Testis (tissue), 3 donors: ENCODE measurements around the gene RBM20. TPM values are rescaled to one million over a fixed set of nuclear protein-coding genes. Genes with fewer than 3 reads are reported as not detected.

Experiments
- DNase-seq: peaks from one replicate; pipeline ENCODE4 v3.0.0-alpha.2; 2019
- H3K27ac ChIP-seq, 2 donors: fragments of 200-600 bp; sonication (generic); one replicate each; pipeline ENCODE4 v1.5.1; 2019
- H3K27me3 ChIP-seq: fragments of 200-600 bp; sonication (generic); one replicate; pipeline ENCODE4 v1.5.1; 2019
- H3K36me3 ChIP-seq: fragments of 200-600 bp; sonication (generic); one replicate; pipeline ENCODE4 v1.5.1; 2017; ENCODE audit warnings: low read depth; ENCODE audit errors: missing control alignments
- H3K4me1 ChIP-seq: fragments of 200-600 bp; sonication (generic); one replicate; pipeline ENCODE4 v1.5.1; 2019
- H3K4me3 ChIP-seq, 2 donors: fragments of 200-600 bp; sonication (generic); one replicate each; pipeline ENCODE4 v1.5.1; 2017 to 2019
- H3K9me3 ChIP-seq: fragments of 200-600 bp; sonication (generic); one replicate; pipeline ENCODE4 v1.5.1; 2017
- POLR2A ChIP-seq: fragments of 450-650 bp; IDR thresholded peaks from one replicate; pipeline ENCODE4 v1.6.1; 2017; ENCODE audit warnings: antibody characterized with exemption, mild to moderate bottlenecking, moderate library complexity
- WGBS, 2 donors: methylation state at CpG; one replicate each; pipeline ENCODE4 v1.1.5; 2018; 5-methylcytosine and 5-hydroxymethylcytosine counted together
- intact Hi-C: fragments of 100-400 bp; cut with DNase I; formaldehyde crosslinking; loops from one replicate; pipeline ENCODE4 v1.15.1; 2023; ENCODE audit warnings: low total_unique reads
- polyA plus RNA-seq: library from polyadenylated mRNA; stranded (reverse); fragments of 350-450 nt; fragmentation: Illumina TruSeq; extraction: RNeasy Lipid Tissue Mini Kit (QIAGEN cat#74804); gene quantifications from one replicate; pipeline ENCODE4 v1.2.3, GENCODE V29; 2014; ENCODE audit warnings: low read depth, low replicate concordance; ENCODE audit not compliant: insufficient read depth
- total RNA-seq, 2 donors: library from RNA; depleted of rRNA; stranded (reverse); fragments of >200 nt; gene quantifications; one replicate each; pipeline ENCODE4 v1.2.3, GENCODE V29; 2016
- TF ChIP-seq, protein P1 (sequence below), 3 experiments: fragments of 450-650 bp in 2 of 3; fragments of 200-600 bp in 1 of 3; sonication (generic) in 1 of 3; IDR thresholded peaks; one replicate each; pipeline ENCODE4 v1.5.1; 2016 to 2019; ENCODE audit warnings: antibody characterized with exemption in 3 of 3, mild to moderate bottlenecking in 2 of 3, moderate library complexity in 1 of 3

RBM20 gene
- total and polyA plus RNA-seq, 3 donors from 2014 or later: 1.7 to 5.3 (median 3.1) TPM

DNA sequence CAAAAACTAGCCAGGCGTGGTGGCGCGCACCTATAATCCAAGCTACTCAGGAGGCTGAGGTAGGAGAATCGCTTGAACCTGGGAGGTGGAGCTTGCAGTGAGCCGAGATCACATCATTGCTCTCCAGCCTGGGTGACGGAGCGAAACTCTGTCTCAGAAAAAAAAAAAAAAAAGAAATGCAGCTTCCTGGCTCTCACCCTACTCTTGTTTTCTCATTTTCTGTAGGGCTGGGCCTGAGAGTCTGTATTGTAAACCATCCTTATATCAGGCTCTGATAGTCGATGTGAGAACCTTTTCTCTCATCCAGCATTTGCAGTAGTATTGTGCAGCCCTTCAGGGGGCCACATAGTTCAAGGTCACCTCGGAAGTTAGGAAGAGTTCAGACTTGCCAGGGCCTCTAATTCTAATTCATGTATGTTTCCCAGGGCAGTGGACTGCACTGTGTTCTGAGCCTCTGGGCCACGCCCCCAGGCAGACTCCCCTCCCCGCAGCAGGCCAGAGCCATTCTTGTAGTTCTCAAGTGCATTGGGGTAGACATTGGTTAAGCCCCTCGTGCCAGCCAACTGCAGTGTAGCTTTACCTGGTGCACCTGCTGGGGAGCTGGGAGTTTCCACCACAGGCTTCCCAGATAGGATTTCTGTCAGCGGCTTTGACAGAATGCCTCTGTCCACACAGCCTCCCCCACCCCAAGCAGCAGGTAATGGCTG is 189.3 kb downstream of the RBM20 start:
- TF ChIP-seq, protein P1, sequence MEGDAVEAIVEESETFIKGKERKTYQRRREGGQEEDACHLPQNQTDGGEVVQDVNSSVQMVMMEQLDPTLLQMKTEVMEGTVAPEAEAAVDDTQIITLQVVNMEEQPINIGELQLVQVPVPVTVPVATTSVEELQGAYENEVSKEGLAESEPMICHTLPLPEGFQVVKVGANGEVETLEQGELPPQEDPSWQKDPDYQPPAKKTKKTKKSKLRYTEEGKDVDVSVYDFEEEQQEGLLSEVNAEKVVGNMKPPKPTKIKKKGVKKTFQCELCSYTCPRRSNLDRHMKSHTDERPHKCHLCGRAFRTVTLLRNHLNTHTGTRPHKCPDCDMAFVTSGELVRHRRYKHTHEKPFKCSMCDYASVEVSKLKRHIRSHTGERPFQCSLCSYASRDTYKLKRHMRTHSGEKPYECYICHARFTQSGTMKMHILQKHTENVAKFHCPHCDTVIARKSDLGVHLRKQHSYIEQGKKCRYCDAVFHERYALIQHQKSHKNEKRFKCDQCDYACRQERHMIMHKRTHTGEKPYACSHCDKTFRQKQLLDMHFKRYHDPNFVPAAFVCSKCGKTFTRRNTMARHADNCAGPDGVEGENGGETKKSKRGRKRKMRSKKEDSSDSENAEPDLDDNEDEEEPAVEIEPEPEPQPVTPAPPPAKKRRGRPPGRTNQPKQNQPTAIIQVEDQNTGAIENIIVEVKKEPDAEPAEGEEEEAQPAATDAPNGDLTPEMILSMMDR (IDR thresholded peaks at IDR 0.05): no peak
- TF ChIP-seq POLR2A: no peak
- H3K27me3 ChIP-seq: no peaks in the 10 kb centered on the region
- DNase-seq: no peak
- intact Hi-C loops: no loop called here
- H3K9me3 ChIP-seq: no peaks in the 10 kb centered on the region
- 72 to 84% methylated on average over 10 to 13 of the region's 13 CpGs for WGBS, 2 donors
- peaks cover 45% of the 10 kb centered on the region for H3K4me1 ChIP-seq
- no peak overlapping the region for H3K4me3 ChIP-seq
- H3K27ac ChIP-seq: no peak overlapping the region
- H3K36me3 ChIP-seq: no peaks in the 10 kb centered on the region

DNA sequence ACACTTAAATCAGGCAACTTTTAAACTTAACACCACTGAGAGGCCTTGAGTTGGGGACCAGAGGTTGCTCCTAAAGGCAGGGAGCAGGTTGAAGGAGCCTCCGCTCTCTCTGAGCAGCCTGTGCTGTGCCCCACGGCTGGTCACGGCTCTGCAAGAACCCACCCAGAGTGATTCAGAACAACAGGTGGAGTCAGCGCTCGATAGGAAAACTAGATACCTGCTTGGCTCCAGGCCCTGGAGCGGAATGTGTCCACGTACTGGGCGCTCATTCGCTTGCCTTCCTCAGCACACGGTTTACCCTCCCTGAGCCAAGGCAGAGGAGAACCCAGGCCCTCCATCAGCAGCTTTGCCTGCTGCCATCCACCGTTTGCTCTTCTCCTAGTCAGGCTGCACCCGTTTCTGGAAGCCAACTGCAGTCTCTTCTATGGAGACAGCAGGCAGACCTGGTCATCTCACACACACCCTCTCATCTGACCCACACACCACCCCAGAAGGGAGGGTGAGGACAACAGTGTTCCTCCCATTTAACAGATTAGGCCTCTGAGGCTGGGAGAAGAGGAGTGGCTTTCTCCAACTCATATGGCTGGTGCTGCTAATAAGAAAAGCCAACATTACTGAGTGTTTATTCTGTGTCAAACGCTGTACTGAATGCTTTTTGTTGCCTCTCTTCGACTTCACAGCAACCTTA is 189.9 kb downstream of the RBM20 start:
- H3K36me3 ChIP-seq: no peaks in the 10 kb centered on the region
- intact Hi-C loops: no loop called here
- TF ChIP-seq POLR2A: no peak
- TF ChIP-seq, protein P1 (IDR thresholded peaks at IDR 0.05): no peak
- H3K4me3 ChIP-seq: no peak overlapping the region
- no peaks in the 10 kb centered on the region for H3K27me3 ChIP-seq
- no peak for DNase-seq
- H3K4me1 ChIP-seq: peaks cover 49% of the 10 kb centered on the region
- H3K27ac ChIP-seq: peak overlapping the region; percentile 18 to 73
- no peaks in the 10 kb centered on the region for H3K9me3 ChIP-seq
- WGBS, 2 donors: 83 to 89% methylated on average over 12 to 14 of the region's 14 CpGs

DNA sequence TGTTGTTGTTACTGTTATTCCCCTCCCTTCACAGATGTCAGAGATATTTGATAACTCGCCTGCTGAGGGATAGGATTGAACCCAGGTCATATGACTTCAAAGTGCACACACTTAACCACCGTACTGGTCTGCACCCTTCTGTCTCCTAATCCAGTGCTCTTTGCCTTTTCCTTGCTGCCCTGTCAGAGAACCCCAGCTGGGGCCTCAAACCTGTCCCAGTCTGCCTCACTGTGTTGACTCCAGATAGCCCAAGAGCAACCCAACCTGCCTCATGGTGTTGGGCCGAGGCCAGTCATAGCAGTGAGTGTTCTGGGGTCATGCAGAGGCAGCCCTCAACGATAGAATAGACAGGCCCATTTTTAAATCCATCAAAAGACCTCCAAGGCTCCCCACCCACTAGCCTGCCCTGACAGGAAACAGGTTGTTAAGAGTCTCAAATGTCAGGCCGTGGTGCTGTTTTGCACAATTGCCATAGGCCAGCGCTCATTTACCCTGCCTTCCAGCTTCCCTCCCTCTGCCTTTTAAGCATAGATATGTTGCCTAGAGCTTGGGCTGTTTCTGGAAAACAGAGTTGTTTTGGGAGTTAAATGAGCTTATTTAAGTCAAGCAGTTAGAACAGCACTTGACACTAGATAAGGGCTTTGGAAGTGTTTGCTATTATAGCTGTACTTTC is 190.6 kb downstream of the RBM20 start:
- Histone ChIP-seq H3K4me3 (no peak overlapping the region), H3K27me3 (no peaks in the 10 kb centered on the region), H3K4me1 (peaks cover 56% of the 10 kb centered on the region), H3K9me3 (no peaks in the 10 kb centered on the region), H3K36me3 (no peaks in the 10 kb centered on the region), H3K27ac (peak overlapping the region; percentile 18 to 73)
- intact Hi-C loops: no loop called here
- no peak for TF ChIP-seq POLR2A
- TF ChIP-seq, protein P1 (IDR thresholded peaks at IDR 0.05): no peak
- 46 to 47% methylated on average over 6 of the region's 6 CpGs for WGBS, 2 donors
- peak; percentile 68 for DNase-seq

DNA sequence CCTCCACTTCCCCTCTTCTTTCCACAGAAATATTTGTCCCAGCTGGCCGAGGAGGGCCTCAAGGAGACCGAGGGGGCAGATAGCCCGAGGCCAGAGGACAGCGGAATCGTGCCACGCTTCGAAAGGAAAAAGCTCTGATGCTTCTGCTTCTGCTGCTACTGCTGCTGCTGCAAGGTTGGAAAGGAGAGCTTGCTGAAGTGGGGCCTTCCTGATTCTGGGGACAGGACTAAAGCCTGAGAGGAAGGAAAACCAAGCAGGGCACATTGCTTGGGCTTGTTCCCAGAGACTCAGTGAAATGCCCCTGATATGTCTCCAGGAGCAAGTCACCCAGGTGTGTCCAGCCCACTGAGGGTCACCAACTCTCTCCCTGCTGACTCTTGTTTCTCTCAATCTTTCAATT is 191.7 kb downstream of the RBM20 start:
- no peak overlapping the region for H3K4me3 ChIP-seq
- H3K27ac ChIP-seq: peak overlapping the region; percentile 37 to 81
- TF ChIP-seq, protein P1 (IDR thresholded peaks at IDR 0.05): no peak
- no peak for TF ChIP-seq POLR2A
- DNase-seq: no peak
- no peaks in the 10 kb centered on the region for H3K36me3 ChIP-seq
- intact Hi-C loops: no loop called here
- 52 to 60% methylated on average over 7 of the region's 7 CpGs for WGBS, 2 donors
- H3K9me3 ChIP-seq: no peaks in the 10 kb centered on the region
- H3K4me1 ChIP-seq: peaks cover 63% of the 10 kb centered on the region
- H3K27me3 ChIP-seq: no peaks in the 10 kb centered on the region
